ENCODE results near the gene PILRA. TPM values are rescaled to one million over a fixed set of nuclear protein-coding genes. Genes with fewer than 3 reads are reported as not detected.

Gene PILRA
- total RNA-seq, 1 donor from 2014 or later: 5.3 TPM

GRCh38 chr7:100426516-100426915 lies 53.2 kb downstream of the PILRA start:
- H3K9me3 Mint-ChIP-seq (ENCODE audit: low read depth): no peaks in the 10 kb centered on the region
- H3K27ac Mint-ChIP-seq: no peak overlapping the region
- no peak overlapping the region for H3K4me3 Mint-ChIP-seq (ENCODE audit: low read depth)
- H3K27me3 Mint-ChIP-seq: no peaks in the 10 kb centered on the region
- DNase-seq (ENCODE audit: low spot score, unreplicated experiment): no peak
- peaks cover 1% of the 10 kb centered on the region for H3K36me3 Mint-ChIP-seq (ENCODE audit: insufficient read depth)
- H3K4me1 Mint-ChIP-seq (ENCODE audit: low read depth): peaks cover 4% of the 10 kb centered on the region
- no peak for TF ChIP-seq CTCF (IDR thresholded peaks at IDR 0.05; ENCODE audit: unreplicated experiment)

GRCh38 chr7:100427762-100428198 lies 54.5 kb downstream of the PILRA start:
- Mint-ChIP-seq H3K27ac (peak overlapping the region; percentile 100), H3K27me3 (no peaks in the 10 kb centered on the region), H3K36me3 (ENCODE audit: insufficient read depth) (peaks cover 2% of the 10 kb centered on the region), H3K4me1 (ENCODE audit: low read depth) (peaks cover 13% of the 10 kb centered on the region), H3K4me3 (ENCODE audit: low read depth) (peak overlapping the region; percentile 98), H3K9me3 (ENCODE audit: low read depth) (no peaks in the 10 kb centered on the region)
- TF ChIP-seq CTCF (IDR thresholded peaks at IDR 0.05; ENCODE audit: unreplicated experiment): no peak
- no peak for DNase-seq (ENCODE audit: low spot score, unreplicated experiment)

- TF ChIP-seq CTCF (IDR thresholded peaks at IDR 0.05; ENCODE audit: unreplicated experiment): no peak
- peak within 1 kb of the TSS; percentile 98 for H3K4me3 Mint-ChIP-seq (ENCODE audit: low read depth)
- H3K36me3 Mint-ChIP-seq (ENCODE audit: insufficient read depth): peaks cover 2% of the 10 kb centered on the region
- peak; percentile 86 for DNase-seq (ENCODE audit: low spot score, unreplicated experiment)
- no peaks in the 10 kb centered on the region for H3K9me3 Mint-ChIP-seq (ENCODE audit: low read depth)
- H3K27me3 Mint-ChIP-seq: no peaks in the 10 kb centered on the region
- peaks cover 13% of the 10 kb centered on the region for H3K4me1 Mint-ChIP-seq (ENCODE audit: low read depth)
- H3K27ac Mint-ChIP-seq: peak within 1 kb of the TSS; percentile 100
Observed at GRCh38 chr7:100428199-100428966, 55.1 kb downstream of the PILRA start, which contains the start of gene ZCWPW1. ZCWPW1 (minus strand) TSS chr7:100428703; CDS start chr7:100420649, 8,054 bp downstream.

- Mint-ChIP-seq H3K36me3 (ENCODE audit: insufficient read depth) (peaks cover 7% of the 10 kb centered on the region), H3K27me3 (no peaks in the 10 kb centered on the region), H3K27ac (peak overlapping the region; percentile 100)
Observed at GRCh38 chr7:100428967-100429636, 55.8 kb downstream of the PILRA start.

More at GRCh38 chr7:100428967-100429636, 55.8 kb downstream of the PILRA start:
- peak; percentile 100 for DNase-seq (ENCODE audit: low spot score, unreplicated experiment)
- TF ChIP-seq CTCF (IDR thresholded peaks at IDR 0.05; ENCODE audit: unreplicated experiment): no peak
- H3K9me3 Mint-ChIP-seq (ENCODE audit: low read depth): no peaks in the 10 kb centered on the region
- H3K4me3 Mint-ChIP-seq (ENCODE audit: low read depth): peak overlapping the region; percentile 98
- H3K4me1 Mint-ChIP-seq (ENCODE audit: low read depth): peaks cover 15% of the 10 kb centered on the region
